Muscle layer of duodenum (tissue), 2 donors: ENCODE measurements around the gene EEF2K.
"Not testable (repeated sequence)": the region's sequence is repeated elsewhere in the genome, so short reads cannot be mapped to it uniquely, and the experiment has no call there.

Source experiments
- H3K27ac ChIP-seq: one replicate; pipeline ENCODE4 v1.7.0; 2013; ENCODE audit warnings: mild to moderate bottlenecking, low read length
- H3K27me3 ChIP-seq: one replicate; pipeline ENCODE4 v1.7.0; 2013; ENCODE audit warnings: low read depth, mild to moderate bottlenecking, control low read depth, low read length
- H3K36me3 ChIP-seq, 2 donors: one replicate each; pipeline ENCODE4 v1.7.0; 2013; ENCODE audit warnings: low read length in 2 of 2, control low read depth in 1 of 2, mild to moderate bottlenecking in 1 of 2; ENCODE audit not compliant: insufficient read depth in 2 of 2, control insufficient read depth in 1 of 2
- H3K4me1 ChIP-seq, 2 donors: one replicate each; pipeline ENCODE4 v1.7.0; 2013; ENCODE audit warnings: low read length in 2 of 2, mild to moderate bottlenecking in 2 of 2, control low read depth in 1 of 2, moderate library complexity in 1 of 2; ENCODE audit not compliant: insufficient read depth in 2 of 2, control insufficient read depth in 1 of 2
- H3K4me3 ChIP-seq, 2 donors: one replicate each; pipeline ENCODE4 v1.7.0; 2013; ENCODE audit warnings: low read length in 2 of 2, low read depth in 1 of 2, mild to moderate bottlenecking in 1 of 2
- H3K9me3 ChIP-seq, 2 donors: one replicate each; pipeline ENCODE4 v1.7.0; 2013; ENCODE audit warnings: low read length in 2 of 2, control low read depth in 1 of 2, mild to moderate bottlenecking in 1 of 2; ENCODE audit not compliant: control insufficient read depth in 1 of 2
- donor health status: healthy.

Gene EEF2K

DNA sequence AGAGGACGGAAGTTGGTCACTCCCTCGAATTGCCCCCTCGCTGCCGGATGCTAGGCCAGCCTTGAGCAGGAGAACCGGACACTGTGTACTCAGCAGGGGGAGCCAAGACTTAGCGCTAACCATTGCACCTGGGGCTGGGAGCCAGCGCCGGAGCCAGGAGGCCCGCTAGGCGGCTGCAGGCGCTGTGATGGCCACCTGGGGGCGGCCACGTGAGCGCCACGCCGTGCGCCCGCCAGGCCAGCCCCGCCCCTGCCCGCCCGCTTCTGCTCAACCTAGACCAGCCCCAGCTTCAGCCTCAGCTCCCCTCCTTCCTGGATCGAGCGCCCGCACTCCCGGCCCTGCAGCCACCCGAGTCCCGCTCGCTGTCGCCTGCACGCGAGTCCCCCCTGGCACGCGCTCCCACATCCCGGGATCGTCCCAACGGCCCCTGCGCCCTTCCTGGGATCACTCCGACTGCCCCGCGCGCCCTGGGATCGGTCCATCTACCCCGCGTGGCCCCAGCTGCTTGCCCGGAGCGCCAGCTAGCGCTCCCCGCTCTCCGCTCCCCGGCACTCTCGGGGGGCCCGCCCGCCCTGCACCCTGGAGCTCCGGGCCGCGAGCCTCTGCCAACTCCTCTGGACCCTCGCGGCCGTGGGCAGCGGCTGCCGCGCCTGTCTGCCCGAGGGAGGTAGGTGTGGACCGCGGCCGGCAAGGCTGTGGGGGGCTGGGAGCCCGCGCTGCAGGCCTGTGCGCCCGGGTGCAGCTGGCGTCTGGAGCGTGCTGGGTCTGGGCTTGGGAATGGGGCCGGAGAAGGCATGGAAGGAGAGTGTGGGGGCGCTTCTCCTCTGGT, at the start of gene EEF2K:
TSS of gene EEF2K (plus strand) at position 266 of the 829 bp plus-strand sequence. CDS start 19,452 bp downstream, outside the sequence.
- no peaks in the 10 kb centered on the region for H3K27me3 ChIP-seq
- no peaks in the 10 kb centered on the region for H3K36me3 ChIP-seq
- no peaks in the 10 kb centered on the region for H3K9me3 ChIP-seq
- peak within 1 kb of the TSS; percentile 88 for H3K27ac ChIP-seq
- peaks cover 0 to 6% of the 10 kb centered on the region in 2 donors for H3K4me1 ChIP-seq
- peak within 1 kb of the TSS; percentile 83 to 87 for H3K4me3 ChIP-seq

- Histone ChIP-seq H3K36me3 (no peaks in the 10 kb centered on the region), H3K27me3 (peaks cover 9% of the 10 kb centered on the region), H3K9me3 (no peaks in the 10 kb centered on the region), H3K4me1 (peaks cover 0 to 5% of the 10 kb centered on the region in 2 donors), H3K4me3 (no peak overlapping the region), H3K27ac (no peak overlapping the region)
Measured at GRCh38 chr16:22161401-22161800, 44.7 kb upstream of the EEF2K start.

GRCh38 chr16:22161999-22162655, 44.0 kb upstream of the EEF2K start, which contains the start of gene SDR42E2:
SDR42E2 (plus strand) TSS chr16:22162506; CDS start chr16:22165583, 3,077 bp downstream.
- peaks cover 9% of the 10 kb centered on the region for H3K27me3 ChIP-seq
- no peaks in the 10 kb centered on the region for H3K36me3 ChIP-seq
- H3K27ac ChIP-seq = no peak within 1 kb of the TSS
- peak within 1 kb of the TSS in 1 of 2 donors; percentile 49 for H3K4me3 ChIP-seq
- peaks cover 0 to 5% of the 10 kb centered on the region in 2 donors for H3K4me1 ChIP-seq
- peaks cover 0 to 4% of the 10 kb centered on the region in 2 donors for H3K9me3 ChIP-seq

- no peak overlapping the region for H3K27ac ChIP-seq
- peaks cover 9% of the 10 kb centered on the region for H3K27me3 ChIP-seq
- H3K9me3 ChIP-seq = peaks cover 0 to 4% of the 10 kb centered on the region in 2 donors
- peaks cover 0 to 5% of the 10 kb centered on the region in 2 donors for H3K4me1 ChIP-seq
- H3K4me3 ChIP-seq = peak overlapping the region in 1 of 2 donors; percentile 49
- H3K36me3 ChIP-seq = no peaks in the 10 kb centered on the region
Measured at GRCh38 chr16:22162656-22163009, 43.4 kb upstream of the EEF2K start.

GRCh38 chr16:22163806-22164205, 42.3 kb upstream of the EEF2K start:
- H3K27me3 ChIP-seq = peaks cover 9% of the 10 kb centered on the region
- peaks cover 0 to 4% of the 10 kb centered on the region in 2 donors for H3K9me3 ChIP-seq
- H3K27ac ChIP-seq = no peak overlapping the region
- H3K4me3 ChIP-seq = no peak overlapping the region
- no peaks in the 10 kb centered on the region for H3K36me3 ChIP-seq
- peaks cover 0 to 5% of the 10 kb centered on the region in 2 donors for H3K4me1 ChIP-seq

- Histone ChIP-seq H3K27ac (no peak overlapping the region), H3K9me3 (peaks cover 0 to 4% of the 10 kb centered on the region in 2 donors), H3K4me3 (no peak overlapping the region), H3K36me3 (no peaks in the 10 kb centered on the region), H3K27me3 (peaks cover 9% of the 10 kb centered on the region), H3K4me1 (peaks cover 0 to 5% of the 10 kb centered on the region in 2 donors)
Measured at GRCh38 chr16:22164482-22164881, 41.6 kb upstream of the EEF2K start.

- peaks cover 0 to 5% of the 10 kb centered on the region in 2 donors for H3K4me1 ChIP-seq
- H3K27me3 ChIP-seq = peaks cover 9% of the 10 kb centered on the region
- peaks cover 0 to 4% of the 10 kb centered on the region in 2 donors for H3K9me3 ChIP-seq
- no peaks in the 10 kb centered on the region for H3K36me3 ChIP-seq
- no peak overlapping the region for H3K27ac ChIP-seq
- no peak overlapping the region for H3K4me3 ChIP-seq
Measured at GRCh38 chr16:22165508-22166285, 40.4 kb upstream of the EEF2K start.

DNA sequence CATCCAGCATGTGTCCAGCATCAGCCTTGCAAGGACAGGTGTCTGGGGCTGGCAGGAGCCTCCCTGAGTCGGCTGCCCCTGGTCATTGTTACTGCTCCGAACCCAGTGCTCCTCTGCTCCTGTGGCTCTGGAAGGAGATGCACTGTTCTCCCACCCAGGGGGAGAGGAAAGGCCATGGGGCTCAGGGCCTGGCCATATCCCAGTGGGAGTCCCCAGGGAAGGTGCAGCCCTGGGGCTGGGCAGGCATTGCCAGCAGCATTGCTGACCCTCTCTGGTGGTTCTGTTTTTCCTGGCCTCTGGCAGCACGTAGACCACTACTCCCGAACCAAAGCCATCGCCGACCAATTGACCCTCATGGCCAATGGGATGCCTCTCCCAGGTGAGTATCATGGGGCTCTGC, 34.1 kb upstream of the EEF2K start:
- H3K9me3 ChIP-seq = no peaks in the 10 kb centered on the region
- H3K27ac ChIP-seq = no peak overlapping the region
- H3K36me3 ChIP-seq = no peaks in the 10 kb centered on the region
- no peaks in the 10 kb centered on the region for H3K27me3 ChIP-seq
- no peak overlapping the region for H3K4me3 ChIP-seq
- H3K4me1 ChIP-seq = no peaks in the 10 kb centered on the region

- not testable (repeated sequence) for H3K27me3 ChIP-seq, H3K4me3 ChIP-seq, H3K36me3 ChIP-seq
Measured at GRCh38 chr16:22172642-22173041, 33.4 kb upstream of the EEF2K start.

GRCh38 chr16:22174642-22175041, 31.4 kb upstream of the EEF2K start:
- H3K36me3 ChIP-seq = no peaks in the 10 kb centered on the region
- no peaks in the 10 kb centered on the region for H3K4me1 ChIP-seq
- no peaks in the 10 kb centered on the region for H3K9me3 ChIP-seq
- no peaks in the 10 kb centered on the region for H3K27me3 ChIP-seq
- no peak overlapping the region for H3K27ac ChIP-seq
- no peak overlapping the region for H3K4me3 ChIP-seq

More at GRCh38 chr16:22172642-22173041, 33.4 kb upstream of the EEF2K start:
- not testable (repeated sequence) for H3K27ac ChIP-seq, H3K9me3 ChIP-seq, H3K4me1 ChIP-seq
